GM12878 (cell line): ENCODE measurements around the gene CYTIP. TPM values are rescaled to one million over a fixed set of nuclear protein-coding genes. Genes with fewer than 3 reads are reported as not detected.

Source experiments
- ATAC-seq: fragments of 200-7000 bp; cut with Tn5 transposase; 3 replicates; pipeline ENCODE4 v1.9.1; 2020; ENCODE audit warnings: mild to moderate bottlenecking, moderate library complexity
- BruUV-seq: library from RNA; stranded (reverse); fragments of 400-500 nt; replicated peaks from 2 replicates; lab custom pipeline; 2021; lab: Mats Ljungman, UMichigan
- CTCF ChIA-PET: fragments of 300-600 bp; sonication (Branson Sonifier 250); formaldehyde crosslinking; extraction: SDS; loops from one replicate; lab custom pipeline; 2021; ENCODE audit warnings: inconsistent platforms; lab: Yijun Ruan, JAX
- POLR2A ChIA-PET: fragments of 350-600 bp; formaldehyde crosslinking; extraction: SDS; loops from one replicate; lab custom pipeline; 2021; ENCODE audit warnings: inconsistent platforms; lab: Charles Lee
- RAD21 ChIA-PET: fragments of 300-600 bp; sonication (Branson Sonifier 250); formaldehyde crosslinking; loops from one replicate; lab custom pipeline; 2023; ENCODE audit warnings: antibody characterized with exemption; ENCODE audit not compliant: unreplicated experiment; lab: Charles Lee
- SMC1A ChIA-PET: fragments of 300-600 bp; sonication (Branson Sonifier 250); formaldehyde crosslinking; loops from one replicate; lab custom pipeline; 2023; ENCODE audit not compliant: unreplicated experiment, uncharacterized antibody; lab: Charles Lee
- DNase-seq: peaks from one replicate; pipeline ENCODE4 v3.0.0-alpha.2; 2011; ENCODE audit warnings: low read depth, low spot score
- FAIRE-seq: peaks from 3 replicates; lab custom pipeline; 2011; peaks lifted over from hg19 to GRCh38; lab: Jason Lieb, UNC
- H2AFZ ChIP-seq: 2 replicates; pipeline ENCODE4 v1.6.0; 2011; ENCODE audit warnings: low read depth, low read length, control low read depth; ENCODE audit not compliant: control insufficient read depth
- H3K27ac ChIP-seq: 2 replicates; pipeline ENCODE4 v1.5.1; 2011; ENCODE audit warnings: control low read depth; ENCODE audit not compliant: control insufficient read depth, insufficient read depth
- H3K27me3 ChIP-seq, 2 experiments: replicated peaks in 1 of 2; 2 replicates each; pipeline versions ENCODE4 v1.6.0 to v1.6.1; 2011; ENCODE audit warnings: low read length in 1 of 2; ENCODE audit not compliant: control insufficient read depth in 2 of 2, insufficient read depth in 2 of 2
- H3K36me3 ChIP-seq, 2 experiments: 2 replicates each; pipeline ENCODE4 v1.5.1; 2011; ENCODE audit warnings: low read length in 1 of 2; ENCODE audit not compliant: control insufficient read depth in 2 of 2, insufficient read depth in 2 of 2
- H3K4me1 ChIP-seq: 2 replicates; pipeline ENCODE4 v1.6.1; 2011; ENCODE audit warnings: mild to moderate bottlenecking, low read length, moderate library complexity, mixed read lengths; ENCODE audit not compliant: control insufficient read depth, insufficient read depth
- H3K4me2 ChIP-seq: 2 replicates; pipeline ENCODE4 v1.6.0; 2011; ENCODE audit warnings: control low read depth; ENCODE audit not compliant: control insufficient read depth, insufficient read depth
- H3K4me3 ChIP-seq: fragments of 200-600 bp; sonication (generic); 2 replicates; pipeline ENCODE4 v1.5.1; 2016
- H3K79me2 ChIP-seq: 2 replicates; pipeline ENCODE4 v1.6.0; 2011; ENCODE audit warnings: low read length; ENCODE audit not compliant: control insufficient read depth, insufficient read depth
- H3K9ac ChIP-seq: 2 replicates; pipeline ENCODE4 v1.8.0; 2011; ENCODE audit warnings: low read length, control low read depth, mixed read lengths; ENCODE audit not compliant: control insufficient read depth, insufficient read depth
- H3K9me3 ChIP-seq: replicated peaks from 3 replicates; pipeline ENCODE4 v1.5.1; 2011; ENCODE audit warnings: mild to moderate bottlenecking, low read length; ENCODE audit not compliant: control insufficient read depth, insufficient read depth
- H4K20me1 ChIP-seq: 2 replicates; pipeline ENCODE4 v1.6.0; 2011; ENCODE audit not compliant: control insufficient read depth, insufficient read depth
- ASH2L ChIP-seq: fragments of 300-600, 200-600 bp; sonication (generic); IDR thresholded peaks from 2 replicates; pipeline ENCODE4 v1.6.1; 2017; ENCODE audit warnings: low read depth, mild to moderate bottlenecking, borderline replicate concordance
- BMI1 ChIP-seq: fragments of 450-650 bp; IDR thresholded peaks from 2 replicates; pipeline ENCODE4 v1.6.1; 2016; ENCODE audit warnings: mild to moderate bottlenecking, moderate library complexity, borderline replicate concordance
- IKZF2 ChIP-seq, 2 experiments: fragments of 450-650 bp; IDR thresholded peaks; 2 replicates each; pipeline ENCODE4 v1.6.1; 2017; ENCODE audit warnings: mild to moderate bottlenecking in 2 of 2, moderate library complexity in 2 of 2
- MEF2B ChIP-seq: fragments of 450-650 bp; IDR thresholded peaks from 2 replicates; pipeline ENCODE4 v1.6.1; 2018; ENCODE audit warnings: mild to moderate bottlenecking, moderate library complexity; ENCODE audit not compliant: partially characterized antibody, poor library complexity, severe bottlenecking
- RAD51 ChIP-seq: fragments of 450-650 bp; IDR thresholded peaks from 2 replicates; pipeline ENCODE4 v1.6.1; 2016; ENCODE audit warnings: moderate library complexity, mild to moderate bottlenecking, inconsistent platforms
- RFX5 ChIP-seq: IDR thresholded peaks from 2 replicates; pipeline ENCODE4 v1.6.1; 2011; ENCODE audit warnings: low read depth, low read length, improper control_type of control experiment
- SMC3 ChIP-seq: IDR thresholded peaks from 2 replicates; pipeline ENCODE4 v1.6.1; 2011; ENCODE audit warnings: low read length, improper control_type of control experiment, borderline replicate concordance
- SUZ12 ChIP-seq: fragments of 200-600 bp; sonication (generic); IDR thresholded peaks from one replicate; pipeline ENCODE4 v1.6.1; 2018; ENCODE audit warnings: antibody characterized with exemption, mild to moderate bottlenecking; ENCODE audit not compliant: unreplicated experiment
- WGBS: methylation state at CpG from one replicate; pipeline ENCODE4 v1.1.6; 2016; ENCODE audit warnings: low lambda C conversion rate; ENCODE audit not compliant: insufficient replicate concordance, insufficient coverage; ENCODE audit errors: missing lambda C conversion rate; 5-methylcytosine and 5-hydroxymethylcytosine counted together
- in situ Hi-C: fragments of 300-500 bp; cut with MboI; formaldehyde crosslinking; loops from 9 replicates; pipeline ENCODE4 v1.14.3; 2018; ENCODE audit warnings: mixed read lengths
- intact Hi-C: fragments of 100-400 bp; cut with micrococcal nuclease; formaldehyde crosslinking; loops from one replicate; pipeline ENCODE4 v1.14.2; 2022; ENCODE audit not compliant: unreplicated experiment
- polyA plus RNA-seq, 11 experiments: library from polyadenylated mRNA; depleted of rRNA in 4 of 11; unstranded in 6 of 11; stranded (reverse) in 5 of 11; fragments of >200 nt; fragmentation: Nextera tagmentation in 4 of 11; fragmentation: Illumina TruSeq in 1 of 11; extraction: Ambion mirVana in 4 of 11; extraction: Trizol in 1 of 11; gene quantifications; 1 replicate in 1 of 11; 2 replicates in 10 of 11; pipeline versions ENCODE4 v1.2.1 to v1.2.3, GENCODE V29; 2011 to 2016; ENCODE audit warnings: inconsistent platforms in 2 of 11, missing spikeins in 2 of 11, low read depth in 1 of 11
- total RNA-seq, 4 experiments: library from RNA; depleted of rRNA in 3 of 4; stranded (reverse); fragments of >200 nt in 3 of 4; fragmentation: Illumina TruSeq in 1 of 4; extraction: Trizol in 1 of 4; gene quantifications; 2 replicates each; pipeline versions ENCODE4 v1.2.1 to v1.2.3, GENCODE V29; 2013 to 2021
- TF ChIP-seq, protein P1 (sequence below): fragments of 450-650 bp; IDR thresholded peaks from 2 replicates; pipeline ENCODE4 v1.6.1; 2017; ENCODE audit warnings: mild to moderate bottlenecking, moderate library complexity
- TF ChIP-seq, protein P2 (sequence below): IDR thresholded peaks from 2 replicates; pipeline ENCODE4 v1.6.1; 2012; ENCODE audit warnings: low read depth, low read length, improper control_type of control experiment
- TF ChIP-seq, protein P3 (sequence below): IDR thresholded peaks from 2 replicates; pipeline ENCODE4 v1.6.1; 2011; ENCODE audit warnings: borderline replicate concordance, low read depth, mild to moderate bottlenecking, moderate library complexity, mixed read lengths, low read length; ENCODE audit not compliant: insufficient read depth; ENCODE audit errors: extremely low read length

CYTIP gene
- total and polyA plus RNA-seq, 10 of the 15 experiments (the other 5 are each of a cell fraction or from before 2014, with no cell fraction given): 55.1 to 178 (median 73.4) TPM

DNA sequence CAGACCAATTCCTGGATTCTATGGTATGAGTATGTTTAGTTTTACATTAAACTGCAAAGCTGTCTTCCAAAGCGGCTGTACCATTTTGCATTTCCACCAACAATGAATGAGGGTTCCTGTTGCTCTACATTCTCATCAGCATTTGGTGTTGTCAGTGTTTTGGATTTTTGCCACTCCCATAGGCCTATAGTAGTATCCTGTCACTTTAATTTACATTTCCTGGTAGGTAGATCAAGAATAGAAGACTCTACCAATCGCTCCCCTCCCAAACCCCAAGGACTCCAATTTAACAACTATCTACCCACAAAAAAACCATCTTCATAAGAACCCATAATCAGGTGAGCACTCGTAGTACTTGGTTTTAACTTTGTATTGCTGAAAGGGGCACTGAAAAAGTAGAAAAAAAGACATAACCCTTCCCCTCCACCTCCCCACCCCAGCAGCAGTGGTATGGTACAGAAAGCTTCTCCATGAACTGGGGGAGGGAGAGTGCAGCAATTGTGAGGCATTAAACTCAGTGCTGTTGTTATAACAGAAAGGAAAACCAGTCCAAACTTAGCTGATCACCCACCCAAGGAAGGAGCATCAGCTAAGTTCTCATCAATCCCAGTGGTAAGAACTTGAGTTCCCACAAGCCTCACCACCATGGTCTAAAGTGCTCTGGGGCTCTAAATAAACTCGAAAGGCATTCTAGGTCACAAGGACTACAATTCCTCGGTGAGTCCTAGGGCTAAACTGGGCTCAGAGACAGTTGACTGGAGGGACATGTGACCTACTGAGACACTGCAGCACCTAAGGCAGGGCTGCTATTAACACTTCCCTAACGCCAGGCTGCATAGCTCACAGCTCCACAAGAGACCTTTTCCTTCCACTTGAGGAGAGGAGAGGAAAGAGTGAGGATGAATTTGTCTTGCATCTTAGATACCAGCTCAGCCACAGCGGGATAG, 35.5 kb upstream of the CYTIP start:
- H4K20me1 ChIP-seq: no peaks in the 10 kb centered on the region
- no peaks in the 10 kb centered on the region; the same call in 2 of the 3 replicates for H3K9me3 ChIP-seq
- H3K79me2 ChIP-seq: no peaks in the 10 kb centered on the region; the same call in 1 of the 2 replicates
- H3K36me3 ChIP-seq: no peaks in the 10 kb centered on the region
- RAD21 ChIA-PET: interaction anchor here (0.7 to 3.4 kb wide), 8 partner anchors 10 to 115 kb away, joined by 3 to 27 read pairs (median 6); partner anchors contain the start of gene CYTIP
- POLR2A ChIA-PET: interaction anchor here (0.5 to 5.4 kb wide), 6 partner anchors 10 to 197 kb away, joined by 4 to 52 read pairs (median 16); partner anchors contain the start of gene CYTIP
- BruUV-seq: TSS peak; percentile 67
- ATAC-seq: peak; percentile 53
- H3K27ac ChIP-seq: peak overlapping the region; percentile 44
- intact Hi-C loops (loop anchor here (5.0 to 10.0 kb wide), 2 partner anchors 37 to 325 kb away; partner anchors contain the start of gene CYTIP), in situ Hi-C loops (no loop called here)
- no peak overlapping the region for H3K4me3 ChIP-seq
- no peak for DNase-seq
- FAIRE-seq: no peak
- CTCF ChIA-PET: interaction anchor here (0.8 to 3.5 kb wide), 8 partner anchors 9 to 178 kb away, joined by 3 to 29 read pairs (median 13); partner anchors contain the start of gene ERMN
- H2AFZ ChIP-seq: peak overlapping the region; percentile 77
- SMC1A ChIA-PET: interaction anchor here (0.7 to 8.5 kb wide), 12 partner anchors 11 to 174 kb away, joined by 3 to 93 read pairs (median 6); partner anchors contain the start of genes CYTIP and ERMN
- H3K9ac ChIP-seq: peak overlapping the region; percentile 18; the same call in 1 of the 2 replicates
- peak overlapping the region; percentile 17; the same call in 1 of the 2 replicates for H3K4me2 ChIP-seq
- 65% methylated on average over 7 of the region's 7 CpGs for WGBS
- peaks cover 25% of the 10 kb centered on the region for H3K4me1 ChIP-seq
- H3K27me3 ChIP-seq: no peaks in the 10 kb centered on the region
- TF ChIP-seq ASH2L (no peak), MEF2B (no peak), SUZ12 (no peak), BMI1 (no peak), SMC3 (no peak), RAD51 (peak; percentile 86), IKZF2 (IDR thresholded peaks at IDR 0.05) (no peak), RFX5 (peak; percentile 83)
- TF ChIP-seq, protein P1, sequence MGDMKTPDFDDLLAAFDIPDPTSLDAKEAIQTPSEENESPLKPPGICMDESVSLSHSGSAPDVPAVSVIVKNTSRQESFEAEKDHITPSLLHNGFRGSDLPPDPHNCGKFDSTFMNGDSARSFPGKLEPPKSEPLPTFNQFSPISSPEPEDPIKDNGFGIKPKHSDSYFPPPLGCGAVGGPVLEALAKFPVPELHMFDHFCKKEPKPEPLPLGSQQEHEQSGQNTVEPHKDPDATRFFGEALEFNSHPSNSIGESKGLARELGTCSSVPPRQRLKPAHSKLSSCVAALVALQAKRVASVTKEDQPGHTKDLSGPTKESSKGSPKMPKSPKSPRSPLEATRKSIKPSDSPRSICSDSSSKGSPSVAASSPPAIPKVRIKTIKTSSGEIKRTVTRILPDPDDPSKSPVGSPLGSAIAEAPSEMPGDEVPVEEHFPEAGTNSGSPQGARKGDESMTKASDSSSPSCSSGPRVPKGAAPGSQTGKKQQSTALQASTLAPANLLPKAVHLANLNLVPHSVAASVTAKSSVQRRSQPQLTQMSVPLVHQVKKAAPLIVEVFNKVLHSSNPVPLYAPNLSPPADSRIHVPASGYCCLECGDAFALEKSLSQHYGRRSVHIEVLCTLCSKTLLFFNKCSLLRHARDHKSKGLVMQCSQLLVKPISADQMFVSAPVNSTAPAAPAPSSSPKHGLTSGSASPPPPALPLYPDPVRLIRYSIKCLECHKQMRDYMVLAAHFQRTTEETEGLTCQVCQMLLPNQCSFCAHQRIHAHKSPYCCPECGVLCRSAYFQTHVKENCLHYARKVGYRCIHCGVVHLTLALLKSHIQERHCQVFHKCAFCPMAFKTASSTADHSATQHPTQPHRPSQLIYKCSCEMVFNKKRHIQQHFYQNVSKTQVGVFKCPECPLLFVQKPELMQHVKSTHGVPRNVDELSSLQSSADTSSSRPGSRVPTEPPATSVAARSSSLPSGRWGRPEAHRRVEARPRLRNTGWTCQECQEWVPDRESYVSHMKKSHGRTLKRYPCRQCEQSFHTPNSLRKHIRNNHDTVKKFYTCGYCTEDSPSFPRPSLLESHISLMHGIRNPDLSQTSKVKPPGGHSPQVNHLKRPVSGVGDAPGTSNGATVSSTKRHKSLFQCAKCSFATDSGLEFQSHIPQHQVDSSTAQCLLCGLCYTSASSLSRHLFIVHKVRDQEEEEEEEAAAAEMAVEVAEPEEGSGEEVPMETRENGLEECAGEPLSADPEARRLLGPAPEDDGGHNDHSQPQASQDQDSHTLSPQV: no peak
- TF ChIP-seq, protein P2, sequence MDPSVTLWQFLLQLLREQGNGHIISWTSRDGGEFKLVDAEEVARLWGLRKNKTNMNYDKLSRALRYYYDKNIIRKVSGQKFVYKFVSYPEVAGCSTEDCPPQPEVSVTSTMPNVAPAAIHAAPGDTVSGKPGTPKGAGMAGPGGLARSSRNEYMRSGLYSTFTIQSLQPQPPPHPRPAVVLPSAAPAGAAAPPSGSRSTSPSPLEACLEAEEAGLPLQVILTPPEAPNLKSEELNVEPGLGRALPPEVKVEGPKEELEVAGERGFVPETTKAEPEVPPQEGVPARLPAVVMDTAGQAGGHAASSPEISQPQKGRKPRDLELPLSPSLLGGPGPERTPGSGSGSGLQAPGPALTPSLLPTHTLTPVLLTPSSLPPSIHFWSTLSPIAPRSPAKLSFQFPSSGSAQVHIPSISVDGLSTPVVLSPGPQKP: no peak
- TF ChIP-seq, protein P3, sequence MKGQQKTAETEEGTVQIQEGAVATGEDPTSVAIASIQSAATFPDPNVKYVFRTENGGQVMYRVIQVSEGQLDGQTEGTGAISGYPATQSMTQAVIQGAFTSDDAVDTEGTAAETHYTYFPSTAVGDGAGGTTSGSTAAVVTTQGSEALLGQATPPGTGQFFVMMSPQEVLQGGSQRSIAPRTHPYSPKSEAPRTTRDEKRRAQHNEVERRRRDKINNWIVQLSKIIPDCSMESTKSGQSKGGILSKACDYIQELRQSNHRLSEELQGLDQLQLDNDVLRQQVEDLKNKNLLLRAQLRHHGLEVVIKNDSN: peak; percentile 43
